ENCODE measurements around the gene RHBDD3. TPM values are rescaled to one million over a fixed set of nuclear protein-coding genes. Genes with fewer than 3 reads are reported as not detected.

RHBDD3 gene
- total and polyA plus RNA-seq, 2 of the 8 experiments (the other 6 are each of a cell fraction or from before 2014, with no cell fraction given): 72.1 to 117 TPM

DNA sequence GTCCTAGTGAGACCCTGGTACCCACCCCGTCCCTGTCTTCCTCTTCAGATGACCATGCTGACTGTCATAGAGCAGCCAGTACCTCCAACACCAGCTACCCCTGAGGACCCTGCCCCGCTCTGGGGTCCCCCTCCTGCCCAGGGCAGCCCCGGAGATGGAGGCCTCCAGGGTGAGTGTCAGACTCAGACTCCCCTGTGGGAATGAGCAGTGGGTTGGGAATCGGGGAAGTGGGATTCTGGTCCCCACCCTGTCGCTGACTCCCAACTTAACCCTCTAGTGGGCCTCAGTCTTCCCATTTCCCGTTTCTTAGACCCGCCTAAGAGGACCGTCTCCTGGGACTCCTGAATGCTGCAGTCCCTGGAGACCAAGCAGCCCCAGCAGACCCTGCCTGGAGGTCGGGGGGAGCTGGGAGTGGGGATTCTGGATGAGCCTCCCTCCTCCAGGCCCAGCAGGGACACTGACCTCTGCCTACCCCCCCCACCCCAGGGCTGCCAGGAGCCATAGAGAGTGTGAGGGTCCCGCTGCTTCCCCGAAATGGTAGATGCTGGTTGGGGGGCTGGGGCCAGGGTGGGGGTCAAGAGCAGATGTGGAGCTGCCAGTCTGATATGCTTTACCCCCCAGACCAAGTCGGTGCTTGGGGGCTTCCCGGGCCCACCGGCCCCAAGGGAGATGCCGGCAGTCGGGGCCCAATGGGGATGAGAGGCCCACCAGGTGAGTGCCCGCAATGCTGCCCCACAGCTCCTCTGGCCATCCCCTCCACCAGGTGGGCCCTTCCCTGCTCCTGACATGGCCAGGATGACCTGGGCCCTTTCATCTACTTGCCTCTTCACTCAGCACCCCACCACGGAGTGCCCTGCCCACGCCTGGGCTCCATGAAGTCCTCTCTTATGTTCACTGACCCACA is 36.6 kb downstream of the RHBDD3 start (continued):
- TF ChIP-seq SP4 (IDR thresholded peaks at IDR 0.05; ENCODE audit: low read length) (no peak), GTF2F1 (IDR thresholded peaks at IDR 0.05; ENCODE audit: borderline replicate concordance, low read depth, low read length) (no peak), CHD2 (IDR thresholded peaks at IDR 0.05; ENCODE audit: low read length) (no peak), CTBP2 (IDR thresholded peaks at IDR 0.05; ENCODE audit: borderline replicate concordance, insufficient read depth, insufficient read length, low read length) (no peak), CBX8 (IDR thresholded peaks at IDR 0.05; ENCODE audit: borderline replicate concordance, low read depth, low read length) (no peak), SAP30 (IDR thresholded peaks at IDR 0.05; ENCODE audit: insufficient read depth, insufficient replicate concordance, low read length) (no peak), MAFK (IDR thresholded peaks at IDR 0.05; ENCODE audit: low read depth, low read length) (no peak), SIN3A (conservative IDR thresholded peaks at IDR 0.05 in 1 of 2, IDR thresholded peaks at IDR 0.05 in 1 of 2; ENCODE audit: low read depth in 1 of 2, low read length in 2 of 2) (no peak)
